ENCODE data around the gene DCDC1. TPM values are rescaled to one million over a fixed set of nuclear protein-coding genes. Genes with fewer than 3 reads are reported as not detected.

Gene DCDC1
- total and polyA plus RNA-seq, 9 of the 15 experiments (the other 6 are each of a cell fraction or from before 2014, with no cell fraction given), result 0.05 to 0.18 (median 0.08) TPM; not detected in 3

DNA sequence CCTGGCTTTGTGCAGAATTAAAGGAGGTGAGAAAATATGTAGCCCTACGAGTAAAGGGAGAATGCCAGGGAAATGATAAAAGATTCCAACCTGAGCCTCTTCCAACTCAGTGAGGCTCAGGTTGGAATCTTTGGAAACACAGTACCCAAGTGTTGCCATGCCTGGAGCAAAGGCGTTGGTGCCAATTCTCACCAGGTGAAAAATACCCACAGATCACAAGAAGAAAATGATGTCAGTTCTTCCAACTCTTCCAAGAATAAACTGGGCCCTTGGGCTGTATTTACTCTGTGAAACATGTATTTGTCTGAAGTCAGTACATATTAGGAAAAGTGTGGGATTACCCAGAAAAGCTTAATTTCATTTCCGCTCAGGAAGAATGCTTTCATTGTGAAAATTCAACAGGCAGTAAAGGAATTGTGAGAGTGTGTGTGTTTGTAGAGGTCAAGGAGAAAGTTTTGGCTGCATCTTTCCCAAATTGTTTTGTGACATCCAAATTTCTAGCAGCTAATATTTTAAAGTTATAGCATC lies 548.0 kb downstream of the DCDC1 start:
- Histone ChIP-seq H3K9ac (ENCODE audit: insufficient read depth in 1 of 2, low read depth in 2 of 2, low read length in 2 of 2) (no peak overlapping the region), H3K4me2 (ENCODE audit: insufficient read depth, low read length) (no peak overlapping the region), H3K79me2 (ENCODE audit: control insufficient read depth, insufficient read depth, low read length) (no peaks in the 10 kb centered on the region), H3K9me3 (replicated peaks; ENCODE audit: control insufficient read depth, insufficient read depth, low read depth, low read length) (no peaks in the 10 kb centered on the region), H2AFZ (ENCODE audit: low read depth, low read length) (no peak overlapping the region), H3K9me1 (ENCODE audit: control insufficient read depth, insufficient read depth, low read length) (no peaks in the 10 kb centered on the region), H3K36me3 (ENCODE audit: control insufficient read depth, insufficient read depth, low read length) (no peaks in the 10 kb centered on the region), H3K4me1 (replicated peaks in 1 of 2; ENCODE audit: control insufficient read depth in 2 of 2, insufficient read depth in 2 of 2, low read length in 2 of 2) (no peaks in the 10 kb centered on the region), H4K20me1 (replicated peaks; ENCODE audit: control insufficient read depth, insufficient read depth, low read length) (no peaks in the 10 kb centered on the region), H3K4me3 (no peak overlapping the region), H3K27me3 (ENCODE audit: control insufficient read depth in 2 of 2, insufficient read depth in 2 of 2, low read length in 2 of 2) (no peaks in the 10 kb centered on the region), H3K27ac (ENCODE audit: extremely low read depth, low read depth, low read length) (no peak overlapping the region)
- ATAC-seq, result no peak
- in situ Hi-C loops (cut with MboI) (no loop called here), intact Hi-C loops (cut with micrococcal nuclease) (loop anchor here (10.0 kb wide), 1 partner anchor 63 kb away; no protein-coding TSS in a partner anchor)
- POLR2A ChIA-PET, result no interaction called here
- FAIRE-seq, result no peak
- no TSS peak for BruUV-seq (replicated peaks)
- CTCF ChIA-PET (ENCODE audit: low intra/inter-chr PET ratio), result no interaction called here
- no peak for DNase-seq (ENCODE audit: extremely low read depth in 1 of 4, low spot score in 3 of 4)
- WGBS (ENCODE audit: insufficient coverage, low coverage, missing lambda C conversion rate), result 2% methylated on average over 3 of the region's 3 CpGs
- no peak for TF ChIP-seq RB1 (IDR thresholded peaks at IDR 0.05; ENCODE audit: low read depth)
- TF ChIP-seq, protein P1, sequence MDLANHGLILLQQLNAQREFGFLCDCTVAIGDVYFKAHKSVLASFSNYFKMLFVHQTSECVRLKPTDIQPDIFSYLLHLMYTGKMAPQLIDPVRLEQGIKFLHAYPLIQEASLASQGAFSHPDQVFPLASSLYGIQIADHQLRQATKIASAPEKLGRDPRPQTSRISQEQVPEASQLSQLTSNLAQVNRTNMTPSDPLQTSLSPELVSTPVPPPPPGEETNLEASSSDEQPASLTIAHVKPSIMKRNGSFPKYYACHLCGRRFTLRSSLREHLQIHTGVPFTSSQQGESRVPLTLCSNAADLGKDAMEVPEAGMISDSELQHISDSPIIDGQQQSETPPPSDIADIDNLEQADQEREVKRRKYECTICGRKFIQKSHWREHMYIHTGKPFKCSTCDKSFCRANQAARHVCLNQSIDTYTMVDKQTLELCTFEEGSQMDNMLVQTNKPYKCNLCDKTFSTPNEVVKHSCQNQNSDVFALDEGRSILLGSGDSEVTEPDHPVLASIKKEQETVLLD (IDR thresholded peaks at IDR 0.05), result no peak
- no peak for TF ChIP-seq BACH1 (tag; IDR thresholded peaks at IDR 0.05)
- TF ChIP-seq, protein P2, sequence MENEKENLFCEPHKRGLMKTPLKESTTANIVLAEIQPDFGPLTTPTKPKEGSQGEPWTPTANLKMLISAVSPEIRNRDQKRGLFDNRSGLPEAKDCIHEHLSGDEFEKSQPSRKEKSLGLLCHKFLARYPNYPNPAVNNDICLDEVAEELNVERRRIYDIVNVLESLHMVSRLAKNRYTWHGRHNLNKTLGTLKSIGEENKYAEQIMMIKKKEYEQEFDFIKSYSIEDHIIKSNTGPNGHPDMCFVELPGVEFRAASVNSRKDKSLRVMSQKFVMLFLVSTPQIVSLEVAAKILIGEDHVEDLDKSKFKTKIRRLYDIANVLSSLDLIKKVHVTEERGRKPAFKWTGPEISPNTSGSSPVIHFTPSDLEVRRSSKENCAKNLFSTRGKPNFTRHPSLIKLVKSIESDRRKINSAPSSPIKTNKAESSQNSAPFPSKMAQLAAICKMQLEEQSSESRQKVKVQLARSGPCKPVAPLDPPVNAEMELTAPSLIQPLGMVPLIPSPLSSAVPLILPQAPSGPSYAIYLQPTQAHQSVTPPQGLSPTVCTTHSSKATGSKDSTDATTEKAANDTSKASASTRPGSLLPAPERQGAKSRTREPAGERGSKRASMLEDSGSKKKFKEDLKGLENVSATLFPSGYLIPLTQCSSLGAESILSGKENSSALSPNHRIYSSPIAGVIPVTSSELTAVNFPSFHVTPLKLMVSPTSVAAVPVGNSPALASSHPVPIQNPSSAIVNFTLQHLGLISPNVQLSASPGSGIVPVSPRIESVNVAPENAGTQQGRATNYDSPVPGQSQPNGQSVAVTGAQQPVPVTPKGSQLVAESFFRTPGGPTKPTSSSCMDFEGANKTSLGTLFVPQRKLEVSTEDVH (IDR thresholded peaks at IDR 0.05; ENCODE audit: low read depth, partially characterized antibody), result no peak
- TF ChIP-seq TOE1 (IDR thresholded peaks at IDR 0.05; ENCODE audit: borderline replicate concordance), result no peak
- no peak for TF ChIP-seq TOE1 (CRISPR knock-in tag; IDR thresholded peaks at IDR 0.05; ENCODE audit: borderline replicate concordance, low read depth)
- no peak for TF ChIP-seq XRCC5 (IDR thresholded peaks at IDR 0.05; ENCODE audit: low read depth, low read length)
- TF ChIP-seq, protein P3, sequence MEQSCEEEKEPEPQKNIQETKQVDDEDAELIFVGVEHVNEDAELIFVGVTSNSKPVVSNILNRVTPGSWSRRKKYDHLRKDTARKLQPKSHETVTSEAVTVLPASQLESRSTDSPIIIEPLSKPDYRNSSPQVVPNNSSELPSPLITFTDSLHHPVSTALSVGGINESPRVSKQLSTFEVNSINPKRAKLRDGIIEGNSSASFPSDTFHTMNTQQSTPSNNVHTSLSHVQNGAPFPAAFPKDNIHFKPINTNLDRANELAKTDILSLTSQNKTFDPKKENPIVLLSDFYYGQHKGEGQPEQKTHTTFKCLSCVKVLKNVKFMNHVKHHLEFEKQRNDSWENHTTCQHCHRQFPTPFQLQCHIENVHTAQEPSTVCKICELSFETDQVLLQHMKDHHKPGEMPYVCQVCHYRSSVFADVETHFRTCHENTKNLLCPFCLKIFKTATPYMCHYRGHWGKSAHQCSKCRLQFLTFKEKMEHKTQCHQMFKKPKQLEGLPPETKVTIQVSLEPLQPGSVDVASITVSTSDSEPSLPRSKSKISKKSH (CRISPR knock-in tag; IDR thresholded peaks at IDR 0.05), result no peak
- no peak for TF ChIP-seq MYC (IDR thresholded peaks at IDR 0.05; ENCODE audit: low read depth, low read length)
- no peak for TF ChIP-seq MYC (CRISPR knock-in tag; IDR thresholded peaks at IDR 0.05; ENCODE audit: borderline replicate concordance, low read depth)
- TF ChIP-seq, protein P4, sequence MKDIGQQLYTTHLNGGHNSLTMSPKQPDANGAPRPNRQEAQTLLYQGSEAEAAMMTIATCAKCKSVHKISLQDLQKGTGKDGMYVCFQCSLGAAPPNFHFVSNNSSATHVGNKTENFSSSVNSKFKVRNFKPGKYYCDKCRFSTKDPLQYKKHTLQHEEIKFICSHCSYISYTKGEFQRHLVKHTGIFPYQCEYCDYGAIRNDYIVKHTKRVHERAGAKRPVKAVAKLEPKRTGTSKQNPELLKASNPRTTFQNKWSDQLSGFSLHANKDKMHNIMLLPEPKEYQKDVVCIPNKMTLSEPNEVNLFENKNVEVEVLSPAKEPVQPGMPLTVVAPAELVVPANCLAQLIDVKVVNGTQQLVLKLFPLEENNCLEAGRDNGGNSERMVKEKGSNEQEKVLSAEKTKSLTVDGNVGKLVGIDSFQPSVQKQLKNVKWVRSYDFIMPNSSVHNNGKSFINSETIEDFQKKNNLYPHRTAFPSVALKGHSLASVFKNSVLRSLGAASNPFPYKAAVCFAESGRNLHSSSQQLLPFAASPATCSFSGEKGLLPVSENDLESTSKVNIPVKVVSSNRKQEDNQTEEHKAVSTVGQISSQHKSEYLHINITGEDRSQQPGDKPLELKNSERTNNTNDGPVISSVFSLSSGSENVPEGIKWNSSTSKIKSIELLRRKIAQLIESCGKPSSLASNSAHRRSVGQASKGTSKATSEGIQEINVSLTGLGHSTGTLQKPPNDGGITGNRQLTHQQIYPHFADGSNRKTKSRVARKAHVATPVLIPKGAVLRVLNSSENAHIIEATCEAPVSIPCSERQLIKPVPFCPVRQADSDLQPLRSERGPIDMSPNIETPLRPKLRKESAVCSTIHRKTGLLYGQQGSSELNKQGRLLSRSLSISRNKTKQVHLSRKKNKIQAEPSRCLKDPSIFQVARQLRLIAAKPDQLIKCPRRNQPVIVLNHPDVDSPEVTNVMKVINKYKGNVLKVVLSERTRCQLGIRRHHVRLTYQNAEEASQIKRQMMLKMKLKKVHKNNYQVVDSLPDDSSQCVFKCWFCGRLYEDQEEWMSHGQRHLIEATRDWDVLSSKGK (CRISPR knock-in tag; IDR thresholded peaks at IDR 0.05), result no peak
- no peak for TF ChIP-seq NFYB (IDR thresholded peaks at IDR 0.05; ENCODE audit: extremely low read depth, insufficient read length)

All from K562 (cell line).